WTC11 (cell line): ENCODE measurements around the gene PRSS56. TPM values are rescaled to one million over a fixed set of nuclear protein-coding genes. Genes with fewer than 3 reads are reported as not detected.

Experiments
- ATAC-seq: fragments of 200-7000 bp; cut with Tn5 transposase; 2 replicates; pipeline ENCODE4 v1.10.0; 2021; ENCODE audit warnings: mild to moderate bottlenecking, moderate library complexity
- CTCF ChIA-PET: fragments of 300-600 bp; sonication (Branson Sonifier 250); formaldehyde crosslinking; loops from one replicate; lab custom pipeline; 2021; ENCODE audit warnings: antibody characterized with exemption; lab: Charles Lee
- POLR2A ChIA-PET: fragments of 350-600 bp; sonication (Branson Sonifier 250); formaldehyde crosslinking; loops from one replicate; lab custom pipeline; 2021; ENCODE audit warnings: antibody characterized with exemption; lab: Charles Lee
- DNase-seq: peaks from one replicate; pipeline ENCODE4 v3.0.0; 2021; ENCODE audit warnings: low spot score
- H3K27ac Mint-ChIP-seq: 2 replicates; pipeline ENCODE4 v1.8.0; 2021; ENCODE audit warnings: mixed read lengths
- H3K27me3 Mint-ChIP-seq: 2 replicates; pipeline ENCODE4 v1.8.0; 2021; ENCODE audit warnings: low read depth, mild to moderate bottlenecking, moderate library complexity, mixed read lengths
- H3K36me3 Mint-ChIP-seq: 2 replicates; pipeline ENCODE4 v1.8.0; 2021; ENCODE audit warnings: mixed read lengths
- H3K4me1 Mint-ChIP-seq: 2 replicates; pipeline ENCODE4 v1.8.0; 2022; ENCODE audit warnings: mixed read lengths
- H3K4me3 Mint-ChIP-seq: 2 replicates; pipeline ENCODE4 v1.8.0; 2021; ENCODE audit warnings: mild to moderate bottlenecking, moderate library complexity, mixed read lengths
- H3K9me3 Mint-ChIP-seq: 2 replicates; pipeline ENCODE4 v1.8.0; 2021; ENCODE audit warnings: mixed read lengths
- ETV6 ChIP-seq: sonication (generic); formaldehyde crosslinking; IDR thresholded peaks from 2 replicates; pipeline ENCODE4 v1.8.1; 2022; ENCODE audit warnings: mild to moderate bottlenecking, missing genetic modification reagents
- GABPB1 ChIP-seq: sonication (generic); formaldehyde crosslinking; IDR thresholded peaks from 2 replicates; pipeline ENCODE4 v1.8.1; 2023; ENCODE audit warnings: mild to moderate bottlenecking, missing genetic modification reagents
- MXD4 ChIP-seq: fragments of 250-450 bp; sonication (Bioruptor Pico); IDR thresholded peaks from 2 replicates; pipeline ENCODE4 v1.8.0; 2021; ENCODE audit warnings: mild to moderate bottlenecking, moderate library complexity, borderline replicate concordance
- NFATC4 ChIP-seq: fragments of 250-450 bp; sonication (Bioruptor Pico); IDR thresholded peaks from 2 replicates; pipeline ENCODE4 v1.9.0; 2021; ENCODE audit warnings: mild to moderate bottlenecking
- NFE2L1 ChIP-seq: sonication (generic); formaldehyde crosslinking; IDR thresholded peaks from 2 replicates; pipeline ENCODE4 v1.8.1; 2023; ENCODE audit warnings: missing genetic modification reagents
- NFYB ChIP-seq: sonication (generic); formaldehyde crosslinking; conservative IDR thresholded peaks from 2 replicates; pipeline ENCODE4 v1.8.0; 2022; ENCODE audit warnings: low read depth, missing genetic modification reagents
- NR1H2 ChIP-seq: sonication (generic); formaldehyde crosslinking; IDR thresholded peaks from 2 replicates; pipeline ENCODE4 v1.9.0; 2021; ENCODE audit warnings: mild to moderate bottlenecking, moderate library complexity, missing genetic modification reagents
- NR2C2 ChIP-seq: sonication (generic); formaldehyde crosslinking; IDR thresholded peaks from 2 replicates; pipeline ENCODE4 v1.8.0; 2022; ENCODE audit warnings: mild to moderate bottlenecking, missing genetic modification reagents
- RELA ChIP-seq: sonication (generic); formaldehyde crosslinking; IDR thresholded peaks from 2 replicates; pipeline ENCODE4 v1.8.1; 2022; ENCODE audit warnings: missing genetic modification reagents, mild to moderate bottlenecking, borderline replicate concordance
- SMAD3 ChIP-seq: sonication (generic); formaldehyde crosslinking; IDR thresholded peaks from 2 replicates; pipeline ENCODE4 v1.8.0; 2022; ENCODE audit warnings: missing genetic modification reagents, mild to moderate bottlenecking, borderline replicate concordance
- TCF7 ChIP-seq: sonication (generic); formaldehyde crosslinking; IDR thresholded peaks from 2 replicates; pipeline ENCODE4 v1.8.0; 2022; ENCODE audit warnings: mild to moderate bottlenecking, low read depth, missing genetic modification reagents, moderate library complexity
- TEAD1 ChIP-seq: sonication (generic); formaldehyde crosslinking; IDR thresholded peaks from 2 replicates; pipeline ENCODE4 v1.8.0; 2022; ENCODE audit warnings: mild to moderate bottlenecking, missing genetic modification reagents
- TP53 ChIP-seq: sonication (generic); formaldehyde crosslinking; IDR thresholded peaks from 2 replicates; pipeline ENCODE4 v1.8.1; 2023; ENCODE audit warnings: mild to moderate bottlenecking, missing genetic modification reagents
- ZNF423 ChIP-seq: fragments of 250-450 bp; sonication (Bioruptor Pico); IDR thresholded peaks from 2 replicates; pipeline ENCODE4 v2.1.2; 2022; ENCODE audit warnings: mild to moderate bottlenecking, moderate library complexity
- ZNF671 ChIP-seq: fragments of 250-450 bp; sonication (Bioruptor Pico); IDR thresholded peaks from 2 replicates; pipeline ENCODE4 v1.8.0; 2021; ENCODE audit warnings: mild to moderate bottlenecking
- total RNA-seq: library from RNA; stranded (reverse); gene quantifications from 3 replicates; pipeline ENCODE4 v1.2.3, GENCODE V29; 2021
- TF ChIP-seq, protein P1 (sequence below): sonication (generic); formaldehyde crosslinking; IDR thresholded peaks from 2 replicates; pipeline ENCODE4 v1.8.0; 2022; ENCODE audit warnings: mild to moderate bottlenecking, missing genetic modification reagents
- TF ChIP-seq, protein P2 (sequence below): sonication (generic); formaldehyde crosslinking; IDR thresholded peaks from 2 replicates; pipeline ENCODE4 v1.8.0; 2022; ENCODE audit warnings: mild to moderate bottlenecking, missing genetic modification reagents
- TF ChIP-seq, protein P3 (sequence below): fragments of 200-600 bp; IDR thresholded peaks from 2 replicates; pipeline ENCODE4 v1.8.0; 2022; ENCODE audit warnings: antibody characterized with exemption
- TF ChIP-seq, protein P4 (sequence below): sonication (generic); formaldehyde crosslinking; IDR thresholded peaks from 2 replicates; pipeline ENCODE4 v1.8.1; 2022; ENCODE audit warnings: mild to moderate bottlenecking, missing genetic modification reagents, moderate library complexity, borderline replicate concordance
- TF ChIP-seq, protein P5 (sequence below): sonication (generic); formaldehyde crosslinking; IDR thresholded peaks from 2 replicates; pipeline ENCODE4 v1.8.1; 2022; ENCODE audit warnings: mild to moderate bottlenecking, moderate library complexity, missing genetic modification reagents
- TF ChIP-seq, protein P6 (sequence below): sonication (generic); formaldehyde crosslinking; IDR thresholded peaks from 2 replicates; pipeline ENCODE4 v1.8.0; 2022; ENCODE audit warnings: mild to moderate bottlenecking, missing genetic modification reagents

Gene PRSS56
- total RNA-seq, 1 experiment from 2014 or later, result not detected

DNA sequence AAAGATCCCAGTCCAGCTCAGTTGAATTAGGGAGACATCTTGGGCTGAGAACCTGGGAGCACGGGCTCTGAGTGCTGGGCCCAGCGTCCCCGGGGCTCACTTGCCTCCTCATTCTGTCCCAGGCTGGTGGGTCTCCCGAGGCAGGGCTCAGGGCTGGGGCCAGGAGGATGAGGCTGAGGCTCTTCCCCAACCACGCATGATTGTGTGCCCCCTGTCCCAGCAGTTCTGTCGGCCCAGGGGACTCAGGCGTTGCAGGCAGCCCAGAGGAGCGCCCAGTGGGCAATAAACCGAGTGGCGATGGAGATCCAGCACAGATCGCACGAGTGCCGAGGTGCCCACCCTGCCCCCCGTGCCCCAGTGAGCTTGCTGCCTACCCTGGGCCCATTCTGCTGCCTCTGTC, 910 bp downstream of the PRSS56 start (continued):
- TF ChIP-seq, protein P1, sequence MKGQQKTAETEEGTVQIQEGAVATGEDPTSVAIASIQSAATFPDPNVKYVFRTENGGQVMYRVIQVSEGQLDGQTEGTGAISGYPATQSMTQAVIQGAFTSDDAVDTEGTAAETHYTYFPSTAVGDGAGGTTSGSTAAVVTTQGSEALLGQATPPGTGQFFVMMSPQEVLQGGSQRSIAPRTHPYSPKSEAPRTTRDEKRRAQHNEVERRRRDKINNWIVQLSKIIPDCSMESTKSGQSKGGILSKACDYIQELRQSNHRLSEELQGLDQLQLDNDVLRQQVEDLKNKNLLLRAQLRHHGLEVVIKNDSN (CRISPR knock-in tag), result no peak

DNA sequence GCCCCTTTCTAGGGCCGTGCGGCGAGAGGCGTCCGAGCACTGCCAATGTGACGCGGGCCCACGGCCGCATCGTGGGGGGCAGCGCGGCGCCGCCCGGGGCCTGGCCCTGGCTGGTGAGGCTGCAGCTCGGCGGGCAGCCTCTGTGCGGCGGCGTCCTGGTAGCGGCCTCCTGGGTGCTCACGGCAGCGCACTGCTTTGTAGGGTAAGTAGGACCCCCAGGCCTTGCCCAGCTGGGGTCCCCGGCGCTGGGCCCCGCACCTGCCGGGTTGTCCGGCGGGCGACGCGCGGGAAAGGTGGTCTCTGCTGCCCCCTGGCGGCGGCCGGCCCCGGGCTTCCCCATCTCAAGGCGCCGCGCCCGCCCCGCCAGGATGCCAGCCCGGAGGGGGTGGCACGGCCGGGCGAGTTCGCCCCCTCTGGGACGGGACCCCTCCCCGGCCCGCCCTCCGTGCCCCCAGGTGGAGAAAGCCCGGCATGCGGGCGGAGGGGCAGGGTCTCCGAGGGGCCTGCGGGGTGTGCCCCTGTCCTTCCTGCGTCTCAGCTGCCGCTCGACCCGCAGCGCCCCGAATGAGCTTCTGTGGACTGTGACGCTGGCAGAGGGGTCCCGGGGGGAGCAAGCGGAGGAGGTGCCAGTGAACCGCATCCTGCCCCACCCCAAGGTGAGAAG, 1.9 kb downstream of the PRSS56 start:
- Mint-ChIP-seq H3K4me1 (peaks cover 6% of the 10 kb centered on the region; the same call in 1 of the 2 replicates), H3K27ac (no peak overlapping the region), H3K27me3 (peaks cover 38% of the 10 kb centered on the region), H3K9me3 (no peaks in the 10 kb centered on the region)
- DNase-seq (peak; percentile 71), ATAC-seq (peak; percentile 14)
- CTCF ChIA-PET, result interaction anchor here (0.6 to 6.5 kb wide), 37 partner anchors 11 to 621 kb away, joined by 3 to 104 read pairs (median 6); partner anchors contain the start of genes CHRNG and ECEL1
- no peak for TF ChIP-seq NFATC4 (CRISPR knock-in tag)
- TF ChIP-seq, protein P2, sequence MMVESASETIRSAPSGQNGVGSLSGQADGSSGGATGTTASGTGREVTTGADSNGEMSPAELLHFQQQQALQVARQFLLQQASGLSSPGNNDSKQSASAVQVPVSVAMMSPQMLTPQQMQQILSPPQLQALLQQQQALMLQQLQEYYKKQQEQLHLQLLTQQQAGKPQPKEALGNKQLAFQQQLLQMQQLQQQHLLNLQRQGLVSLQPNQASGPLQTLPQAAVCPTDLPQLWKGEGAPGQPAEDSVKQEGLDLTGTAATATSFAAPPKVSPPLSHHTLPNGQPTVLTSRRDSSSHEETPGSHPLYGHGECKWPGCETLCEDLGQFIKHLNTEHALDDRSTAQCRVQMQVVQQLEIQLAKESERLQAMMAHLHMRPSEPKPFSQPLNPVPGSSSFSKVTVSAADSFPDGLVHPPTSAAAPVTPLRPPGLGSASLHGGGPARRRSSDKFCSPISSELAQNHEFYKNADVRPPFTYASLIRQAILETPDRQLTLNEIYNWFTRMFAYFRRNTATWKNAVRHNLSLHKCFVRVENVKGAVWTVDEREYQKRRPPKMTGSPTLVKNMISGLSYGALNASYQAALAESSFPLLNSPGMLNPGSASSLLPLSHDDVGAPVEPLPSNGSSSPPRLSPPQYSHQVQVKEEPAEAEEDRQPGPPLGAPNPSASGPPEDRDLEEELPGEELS (CRISPR knock-in tag), result no peak
- no peak for TF ChIP-seq ZNF671
- TF ChIP-seq, protein P3, sequence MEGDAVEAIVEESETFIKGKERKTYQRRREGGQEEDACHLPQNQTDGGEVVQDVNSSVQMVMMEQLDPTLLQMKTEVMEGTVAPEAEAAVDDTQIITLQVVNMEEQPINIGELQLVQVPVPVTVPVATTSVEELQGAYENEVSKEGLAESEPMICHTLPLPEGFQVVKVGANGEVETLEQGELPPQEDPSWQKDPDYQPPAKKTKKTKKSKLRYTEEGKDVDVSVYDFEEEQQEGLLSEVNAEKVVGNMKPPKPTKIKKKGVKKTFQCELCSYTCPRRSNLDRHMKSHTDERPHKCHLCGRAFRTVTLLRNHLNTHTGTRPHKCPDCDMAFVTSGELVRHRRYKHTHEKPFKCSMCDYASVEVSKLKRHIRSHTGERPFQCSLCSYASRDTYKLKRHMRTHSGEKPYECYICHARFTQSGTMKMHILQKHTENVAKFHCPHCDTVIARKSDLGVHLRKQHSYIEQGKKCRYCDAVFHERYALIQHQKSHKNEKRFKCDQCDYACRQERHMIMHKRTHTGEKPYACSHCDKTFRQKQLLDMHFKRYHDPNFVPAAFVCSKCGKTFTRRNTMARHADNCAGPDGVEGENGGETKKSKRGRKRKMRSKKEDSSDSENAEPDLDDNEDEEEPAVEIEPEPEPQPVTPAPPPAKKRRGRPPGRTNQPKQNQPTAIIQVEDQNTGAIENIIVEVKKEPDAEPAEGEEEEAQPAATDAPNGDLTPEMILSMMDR, result peak; percentile 96
- no peak for TF ChIP-seq MXD4 (CRISPR knock-in tag)
- no peak for TF ChIP-seq NR2C2 (CRISPR knock-in tag)
- no peak for TF ChIP-seq NR1H2 (CRISPR knock-in tag)
- TF ChIP-seq, protein P4, sequence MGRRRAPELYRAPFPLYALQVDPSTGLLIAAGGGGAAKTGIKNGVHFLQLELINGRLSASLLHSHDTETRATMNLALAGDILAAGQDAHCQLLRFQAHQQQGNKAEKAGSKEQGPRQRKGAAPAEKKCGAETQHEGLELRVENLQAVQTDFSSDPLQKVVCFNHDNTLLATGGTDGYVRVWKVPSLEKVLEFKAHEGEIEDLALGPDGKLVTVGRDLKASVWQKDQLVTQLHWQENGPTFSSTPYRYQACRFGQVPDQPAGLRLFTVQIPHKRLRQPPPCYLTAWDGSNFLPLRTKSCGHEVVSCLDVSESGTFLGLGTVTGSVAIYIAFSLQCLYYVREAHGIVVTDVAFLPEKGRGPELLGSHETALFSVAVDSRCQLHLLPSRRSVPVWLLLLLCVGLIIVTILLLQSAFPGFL (CRISPR knock-in tag), result no peak
- TF ChIP-seq NFYB, result no peak
- TF ChIP-seq TP53 (CRISPR knock-in tag), result no peak
- TF ChIP-seq TCF7, result no peak
- TF ChIP-seq SMAD3 (CRISPR knock-in tag), result no peak
- TF ChIP-seq GABPB1 (CRISPR knock-in tag), result no peak
- TF ChIP-seq NFE2L1, result no peak
- peak; percentile 87 for TF ChIP-seq ZNF423 (CRISPR knock-in tag)
- TF ChIP-seq, protein P5, sequence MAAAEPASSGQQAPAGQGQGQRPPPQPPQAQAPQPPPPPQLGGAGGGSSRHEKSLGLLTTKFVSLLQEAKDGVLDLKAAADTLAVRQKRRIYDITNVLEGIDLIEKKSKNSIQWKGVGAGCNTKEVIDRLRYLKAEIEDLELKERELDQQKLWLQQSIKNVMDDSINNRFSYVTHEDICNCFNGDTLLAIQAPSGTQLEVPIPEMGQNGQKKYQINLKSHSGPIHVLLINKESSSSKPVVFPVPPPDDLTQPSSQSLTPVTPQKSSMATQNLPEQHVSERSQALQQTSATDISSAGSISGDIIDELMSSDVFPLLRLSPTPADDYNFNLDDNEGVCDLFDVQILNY (CRISPR knock-in tag), result 0 out of 2 replicates have a peak, but pooled peaks have one; percentile 37
- TF ChIP-seq, protein P6, sequence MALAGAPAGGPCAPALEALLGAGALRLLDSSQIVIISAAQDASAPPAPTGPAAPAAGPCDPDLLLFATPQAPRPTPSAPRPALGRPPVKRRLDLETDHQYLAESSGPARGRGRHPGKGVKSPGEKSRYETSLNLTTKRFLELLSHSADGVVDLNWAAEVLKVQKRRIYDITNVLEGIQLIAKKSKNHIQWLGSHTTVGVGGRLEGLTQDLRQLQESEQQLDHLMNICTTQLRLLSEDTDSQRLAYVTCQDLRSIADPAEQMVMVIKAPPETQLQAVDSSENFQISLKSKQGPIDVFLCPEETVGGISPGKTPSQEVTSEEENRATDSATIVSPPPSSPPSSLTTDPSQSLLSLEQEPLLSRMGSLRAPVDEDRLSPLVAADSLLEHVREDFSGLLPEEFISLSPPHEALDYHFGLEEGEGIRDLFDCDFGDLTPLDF (CRISPR knock-in tag), result no peak
- no peak for TF ChIP-seq TEAD1 (CRISPR knock-in tag)
- no peak for TF ChIP-seq RELA
- no peak for TF ChIP-seq ETV6 (CRISPR knock-in tag)
- TF ChIP-seq, all 79 proteins: peak for 3
- POLR2A ChIA-PET, result interaction anchor here (0.6 to 0.8 kb wide), 2 partner anchors 29 to 76 kb away, joined by 3 read pairs; partner anchors contain the start of genes EIF4E2 and TIGD1
- no peaks in the 10 kb centered on the region for H3K36me3 Mint-ChIP-seq
- H3K4me3 Mint-ChIP-seq, result 0 out of 2 replicates have a peak overlapping the region, but pooled peaks have one; percentile 37
